Fibroblast of mammary gland (primary cell): ENCODE results near the gene NPAT.

Experiments used
- DNase-seq: peaks from one replicate; pipeline ENCODE4 v3.0.0-alpha.2; 2010; ENCODE audit warnings: low read depth
- H3K4me3 ChIP-seq: 2 replicates; pipeline ENCODE4 v1.5.1; 2011; ENCODE audit warnings: low read depth, mild to moderate bottlenecking, low read length, moderate library complexity; ENCODE audit not compliant: control insufficient read depth
- CTCF ChIP-seq: conservative IDR thresholded peaks from 2 replicates; pipeline ENCODE4 v1.5.1; 2011; ENCODE audit warnings: low read depth, low read length, inconsistent platforms; ENCODE audit not compliant: control insufficient read depth, insufficient read depth

Gene NPAT

GRCh38 chr11:108222574-108223347 is at the start of gene NPAT, which contains the start of gene ATM:
Gene NPAT, minus strand, starts transcription at chr11:108222638. Its CDS starts 102 bp downstream, at chr11:108222536.
Gene ATM, plus strand, starts transcription at chr11:108223067. Its CDS starts 4,558 bp downstream, at chr11:108227625.
- H3K4me3 ChIP-seq: peak within 1 kb of the TSS; percentile 95
- peak; percentile 63 for TF ChIP-seq CTCF
- DNase-seq: peak; percentile 98

DNA sequence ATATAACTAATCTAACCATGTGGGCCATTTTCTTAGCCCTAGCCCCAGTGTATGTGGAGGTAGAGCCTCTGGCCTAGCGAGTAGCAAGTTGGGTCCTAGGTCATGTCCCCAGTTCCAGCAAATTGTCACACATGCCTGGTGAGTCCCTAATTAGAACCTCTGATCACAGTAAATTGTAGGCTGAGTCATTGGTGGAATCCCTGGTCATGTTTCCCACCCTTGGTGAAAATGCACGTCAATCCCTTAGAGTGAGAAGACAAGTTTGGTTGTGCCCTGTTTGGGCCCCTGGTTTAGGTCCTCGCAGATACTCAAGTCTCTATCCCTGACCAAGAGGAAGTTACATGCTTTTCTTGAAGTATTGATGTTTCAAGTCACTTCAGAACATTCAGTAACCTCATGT is 47.1 kb upstream of the NPAT start:
- H3K4me3 ChIP-seq: no peak overlapping the region
- no peak for TF ChIP-seq CTCF
- DNase-seq: no peak

- DNase-seq: peak; percentile 36
- no peak for TF ChIP-seq CTCF
- H3K4me3 ChIP-seq: no peak overlapping the region
Measured at GRCh38 chr11:108253176-108253575, 30.7 kb upstream of the NPAT start.

DNA sequence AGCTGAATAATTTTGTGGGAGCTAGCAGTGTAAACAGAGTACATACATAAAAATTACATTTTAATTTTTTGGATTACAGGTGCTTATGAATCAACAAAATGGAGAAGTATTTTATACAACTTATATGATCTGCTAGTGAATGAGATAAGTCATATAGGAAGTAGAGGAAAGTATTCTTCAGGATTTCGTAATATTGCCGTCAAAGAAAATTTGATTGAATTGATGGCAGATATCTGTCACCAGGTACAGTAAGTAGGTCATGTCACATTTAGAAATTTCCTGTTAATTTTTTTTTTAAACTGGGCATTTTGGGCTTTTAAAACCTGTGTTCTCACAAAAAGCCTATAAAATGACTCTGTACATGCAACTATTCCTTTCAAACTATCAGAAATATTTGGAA is 24.4 kb upstream of the NPAT start:
- TF ChIP-seq CTCF: no peak
- H3K4me3 ChIP-seq: no peak overlapping the region
- no peak for DNase-seq

- no peak overlapping the region for H3K4me3 ChIP-seq
- DNase-seq: no peak
- TF ChIP-seq CTCF: no peak
Measured at GRCh38 chr11:108246308-108246707, 23.9 kb upstream of the NPAT start.

DNA sequence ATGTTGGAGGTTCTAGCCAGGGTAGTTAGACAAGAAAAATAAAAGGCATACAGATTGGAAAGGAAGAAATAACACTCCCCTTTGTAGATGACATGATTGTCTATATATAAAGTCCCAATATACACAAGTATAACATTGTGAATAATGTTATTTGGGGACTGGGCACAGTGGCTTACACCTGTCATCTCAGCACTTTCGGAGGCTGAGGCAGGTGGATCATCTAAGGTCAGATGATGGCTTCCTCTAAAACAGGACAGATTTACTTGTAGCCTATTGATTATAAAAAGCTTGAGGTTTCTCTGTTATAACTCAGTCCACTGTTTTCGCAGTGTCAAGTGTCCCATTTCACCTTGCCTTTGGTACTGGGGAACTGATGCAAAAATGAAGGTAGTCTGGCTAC is 20.0 kb upstream of the NPAT start:
- no peak for TF ChIP-seq CTCF
- no peak overlapping the region for H3K4me3 ChIP-seq
- DNase-seq: no peak
